ENCODE data around the gene RNF182. TPM values are rescaled to one million over a fixed set of nuclear protein-coding genes. Genes with fewer than 3 reads are reported as not detected.
"Not testable (repeated sequence)": the region's sequence is repeated elsewhere in the genome, so short reads cannot be mapped to it uniquely, and the experiment has no call there.

Gene RNF182
- total RNA-seq, 1 donor from 2014 or later = 3.0 TPM

- no peak for TF ChIP-seq CTCF (IDR thresholded peaks at IDR 0.05)
- intact Hi-C loops (cut with DNase I) = no loop called here
- no peaks in the 10 kb centered on the region for H3K4me1 ChIP-seq
Observed at GRCh38 chr6:13932785-13933184, 8.0 kb downstream of the RNF182 start.

GRCh38 chr6:13934721-13935120 lies 10.0 kb downstream of the RNF182 start:
- H3K27ac ChIP-seq = no peak overlapping the region
- H3K36me3 ChIP-seq = no peaks in the 10 kb centered on the region
- no peaks in the 10 kb centered on the region for H3K27me3 ChIP-seq
- no peak for DNase-seq (ENCODE audit: low spot score in 2 of 2)
- no peak overlapping the region for H3K4me3 ChIP-seq
- H3K9me3 ChIP-seq = peaks cover 0 to 4% of the 10 kb centered on the region in 2 donors
- intact Hi-C loops (cut with DNase I) = no loop called here
- TF ChIP-seq CTCF (IDR thresholded peaks at IDR 0.05) = no peak
- H3K4me1 ChIP-seq = no peaks in the 10 kb centered on the region

More at GRCh38 chr6:13932785-13933184, 8.0 kb downstream of the RNF182 start:
- DNase-seq (ENCODE audit: low spot score in 2 of 2) = no peak
- peaks cover 0 to 4% of the 10 kb centered on the region in 2 donors for H3K9me3 ChIP-seq
- H3K27ac ChIP-seq = no peak overlapping the region
- H3K36me3 ChIP-seq = no peaks in the 10 kb centered on the region
- no peaks in the 10 kb centered on the region for H3K27me3 ChIP-seq
- no peak overlapping the region for H3K4me3 ChIP-seq

GRCh38 chr6:13935190-13935880 lies 10.6 kb downstream of the RNF182 start:
- TF ChIP-seq CTCF (IDR thresholded peaks at IDR 0.05) = no peak
- intact Hi-C loops (cut with DNase I) = no loop called here
- no peak overlapping the region for H3K4me3 ChIP-seq

GRCh38 chr6:13935881-13936261 lies 11.1 kb downstream of the RNF182 start:
- H3K36me3 ChIP-seq; H3K9me3 ChIP-seq; H3K4me1 ChIP-seq; H3K4me3 ChIP-seq; H3K27me3 ChIP-seq; H3K27ac ChIP-seq; DNase-seq (ENCODE audit: low spot score in 2 of 2); intact Hi-C loops (cut with DNase I): not testable (repeated sequence)

More at GRCh38 chr6:13935190-13935880, 10.6 kb downstream of the RNF182 start:
- no peaks in the 10 kb centered on the region for H3K36me3 ChIP-seq
- H3K27ac ChIP-seq = no peak overlapping the region
- no peaks in the 10 kb centered on the region for H3K27me3 ChIP-seq
- no peak for DNase-seq (ENCODE audit: low spot score in 2 of 2)
- no peaks in the 10 kb centered on the region for H3K4me1 ChIP-seq
- H3K9me3 ChIP-seq = peaks cover 0 to 4% of the 10 kb centered on the region in 2 donors

GRCh38 chr6:13941902-13942301 lies 17.1 kb downstream of the RNF182 start:
- H3K9me3 ChIP-seq = no peaks in the 10 kb centered on the region
- intact Hi-C loops (cut with DNase I) = no loop called here
- H3K27ac ChIP-seq = no peak overlapping the region
- no peaks in the 10 kb centered on the region for H3K36me3 ChIP-seq
- H3K4me3 ChIP-seq = no peak overlapping the region
- no peaks in the 10 kb centered on the region for H3K4me1 ChIP-seq
- no peaks in the 10 kb centered on the region for H3K27me3 ChIP-seq
- no peak for DNase-seq (ENCODE audit: low spot score in 2 of 2)
- no peak for TF ChIP-seq CTCF (IDR thresholded peaks at IDR 0.05)

GRCh38 chr6:13943943-13944342 lies 19.2 kb downstream of the RNF182 start:
- H3K4me1 ChIP-seq = no peaks in the 10 kb centered on the region
- no peak overlapping the region for H3K27ac ChIP-seq
- no peak for TF ChIP-seq CTCF (IDR thresholded peaks at IDR 0.05)
- DNase-seq (ENCODE audit: low spot score in 2 of 2) = no peak
- H3K4me3 ChIP-seq = no peak overlapping the region
- H3K9me3 ChIP-seq = no peaks in the 10 kb centered on the region
- H3K36me3 ChIP-seq = no peaks in the 10 kb centered on the region
- no peaks in the 10 kb centered on the region for H3K27me3 ChIP-seq
- intact Hi-C loops (cut with DNase I) = no loop called here
